Sigmoid colon (tissue), 4 donors: ENCODE measurements around the gene TPSB2.

Source experiments
- EP300 ChIP-seq, 4 donors: sonication (generic); formaldehyde crosslinking; IDR thresholded peaks; one replicate each; pipeline ENCODE4 v1.6.1; 2017; ENCODE audit warnings: antibody characterized with exemption in 4 of 4
- POLR2A ChIP-seq, 2 donors: fragments of 450-650 bp; IDR thresholded peaks; one replicate each; pipeline ENCODE4 v1.6.1; 2016; ENCODE audit warnings: antibody characterized with exemption in 2 of 2, mild to moderate bottlenecking in 2 of 2, moderate library complexity in 2 of 2
- TF ChIP-seq, protein P1 (sequence below), 4 experiments: fragments of 450-650 bp in 3 of 4; fragments of 200-600 bp in 1 of 4; IDR thresholded peaks; one replicate each; pipeline ENCODE4 v1.5.1; 2016 to 2019; ENCODE audit warnings: antibody characterized with exemption in 4 of 4, mild to moderate bottlenecking in 3 of 4, moderate library complexity in 2 of 4

DNA sequence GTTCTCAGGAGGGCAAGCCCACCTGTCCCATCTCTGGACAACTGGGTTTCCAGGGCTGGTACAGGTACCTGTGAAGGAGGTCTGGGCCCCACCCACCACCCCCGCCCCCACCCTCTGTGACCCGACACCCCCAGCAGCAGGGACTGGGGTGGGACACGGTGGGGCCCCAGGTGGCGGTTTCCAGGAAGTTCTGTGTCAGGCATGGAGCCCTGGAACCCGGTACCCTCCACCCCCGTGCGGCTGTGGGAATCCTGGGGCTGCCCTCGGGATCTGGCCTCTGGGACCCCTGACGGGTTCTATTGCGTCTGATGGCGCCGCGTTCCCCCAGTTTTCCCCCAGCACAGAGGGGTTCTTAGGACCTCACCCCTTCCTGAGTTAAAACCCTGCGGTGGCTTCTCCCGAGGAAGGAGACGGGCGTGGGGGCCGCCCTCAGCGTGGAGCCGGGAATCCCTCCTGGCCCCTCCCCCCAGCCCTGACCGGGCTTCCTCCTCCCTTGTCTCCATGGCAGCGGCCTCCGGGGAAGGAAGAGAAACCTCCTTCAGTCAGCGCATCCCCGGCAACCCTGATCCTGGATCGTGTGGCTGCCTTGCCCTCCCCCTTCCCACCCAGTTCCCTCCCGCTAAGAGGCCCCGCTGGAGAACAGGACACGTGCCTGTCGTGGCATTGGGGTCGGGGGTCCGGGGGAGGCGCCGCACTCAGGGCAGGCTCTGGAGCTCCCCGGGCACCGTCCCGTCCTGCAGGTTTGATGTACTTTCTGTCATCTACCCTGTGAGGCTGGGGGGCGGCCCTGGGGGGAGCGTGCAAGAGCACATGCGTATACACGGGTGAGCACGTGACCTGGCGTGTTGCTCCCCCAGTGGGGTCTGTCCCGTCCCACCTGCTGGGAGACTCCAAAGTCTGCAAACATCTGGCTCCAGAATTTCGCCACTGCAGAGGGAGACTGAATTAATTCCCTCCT is 46.8 kb downstream of the TPSB2 start:
- TF ChIP-seq EP300 (IDR thresholded peaks at IDR 0.05) = peak in 2 of 4 donors; percentile 5 to 7
- TF ChIP-seq, protein P1, sequence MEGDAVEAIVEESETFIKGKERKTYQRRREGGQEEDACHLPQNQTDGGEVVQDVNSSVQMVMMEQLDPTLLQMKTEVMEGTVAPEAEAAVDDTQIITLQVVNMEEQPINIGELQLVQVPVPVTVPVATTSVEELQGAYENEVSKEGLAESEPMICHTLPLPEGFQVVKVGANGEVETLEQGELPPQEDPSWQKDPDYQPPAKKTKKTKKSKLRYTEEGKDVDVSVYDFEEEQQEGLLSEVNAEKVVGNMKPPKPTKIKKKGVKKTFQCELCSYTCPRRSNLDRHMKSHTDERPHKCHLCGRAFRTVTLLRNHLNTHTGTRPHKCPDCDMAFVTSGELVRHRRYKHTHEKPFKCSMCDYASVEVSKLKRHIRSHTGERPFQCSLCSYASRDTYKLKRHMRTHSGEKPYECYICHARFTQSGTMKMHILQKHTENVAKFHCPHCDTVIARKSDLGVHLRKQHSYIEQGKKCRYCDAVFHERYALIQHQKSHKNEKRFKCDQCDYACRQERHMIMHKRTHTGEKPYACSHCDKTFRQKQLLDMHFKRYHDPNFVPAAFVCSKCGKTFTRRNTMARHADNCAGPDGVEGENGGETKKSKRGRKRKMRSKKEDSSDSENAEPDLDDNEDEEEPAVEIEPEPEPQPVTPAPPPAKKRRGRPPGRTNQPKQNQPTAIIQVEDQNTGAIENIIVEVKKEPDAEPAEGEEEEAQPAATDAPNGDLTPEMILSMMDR (IDR thresholded peaks at IDR 0.05) = no peak
- TF ChIP-seq POLR2A (IDR thresholded peaks at IDR 0.05) = no peak
